ENCODE data around the gene DGKI.

Gene DGKI

GRCh38 chr7:137585591-137585990 lies 261.2 kb downstream of the DGKI start:
- DNase-seq (ENCODE audit: low spot score): no peak
- in situ Hi-C loops (cut with MboI; ENCODE audit: low sequenced_read_pairs, unreplicated experiment): no loop called here
- TF ChIP-seq CTCF (IDR thresholded peaks at IDR 0.05; ENCODE audit: borderline replicate concordance, control extremely low read depth, extremely low read depth, insufficient read depth, missing control alignments): no peak

- in situ Hi-C loops (cut with MboI; ENCODE audit: low sequenced_read_pairs, unreplicated experiment): no loop called here
- TF ChIP-seq CTCF (IDR thresholded peaks at IDR 0.05; ENCODE audit: borderline replicate concordance, control extremely low read depth, extremely low read depth, insufficient read depth, missing control alignments): no peak
Observed at GRCh38 chr7:137583172-137583571, 263.6 kb downstream of the DGKI start.

GRCh38 chr7:137579913-137580640 lies 266.7 kb downstream of the DGKI start:
- no peak for DNase-seq (ENCODE audit: low spot score)

More at GRCh38 chr7:137583172-137583571, 263.6 kb downstream of the DGKI start:
- DNase-seq (ENCODE audit: low spot score): no peak

GRCh38 chr7:137578541-137578940 lies 268.2 kb downstream of the DGKI start:
- in situ Hi-C loops (cut with MboI; ENCODE audit: low sequenced_read_pairs, unreplicated experiment): no loop called here
- no peak for DNase-seq (ENCODE audit: low spot score)
- no peak for TF ChIP-seq CTCF (IDR thresholded peaks at IDR 0.05; ENCODE audit: borderline replicate concordance, control extremely low read depth, extremely low read depth, insufficient read depth, missing control alignments)

More at GRCh38 chr7:137579913-137580640, 266.7 kb downstream of the DGKI start:
- in situ Hi-C loops (cut with MboI; ENCODE audit: low sequenced_read_pairs, unreplicated experiment): no loop called here
- TF ChIP-seq CTCF (IDR thresholded peaks at IDR 0.05; ENCODE audit: borderline replicate concordance, control extremely low read depth, extremely low read depth, insufficient read depth, missing control alignments): no peak

GRCh38 chr7:137577184-137577583 lies 269.6 kb downstream of the DGKI start:
- in situ Hi-C loops (cut with MboI; ENCODE audit: low sequenced_read_pairs, unreplicated experiment): no loop called here
- no peak for TF ChIP-seq CTCF (IDR thresholded peaks at IDR 0.05; ENCODE audit: borderline replicate concordance, control extremely low read depth, extremely low read depth, insufficient read depth, missing control alignments)
- DNase-seq (ENCODE audit: low spot score): no peak

GRCh38 chr7:137576481-137576880 lies 270.3 kb downstream of the DGKI start:
- no peak for TF ChIP-seq CTCF (IDR thresholded peaks at IDR 0.05; ENCODE audit: borderline replicate concordance, control extremely low read depth, extremely low read depth, insufficient read depth, missing control alignments)
- in situ Hi-C loops (cut with MboI; ENCODE audit: low sequenced_read_pairs, unreplicated experiment): no loop called here
- DNase-seq (ENCODE audit: low spot score): no peak

Data from GM13976 (cell line).